G401 (cell line): ENCODE measurements around the gene ABHD12B. TPM values are rescaled to one million over a fixed set of nuclear protein-coding genes. Genes with fewer than 3 reads are reported as not detected.
A peak's percentile ranks its signal among the peaks of the same experiment; 100 is the strongest.
"Not testable (repeated sequence)": the region's sequence is repeated elsewhere in the genome, so short reads cannot be mapped to it uniquely, and the experiment has no call there.

ENCODE experiments used
- DNase-seq: peaks from one replicate; pipeline ENCODE4 v3.0.0-alpha.2; 2015; ENCODE audit warnings: low spot score
- in situ Hi-C: cut with HindIII; loops from 2 replicates; pipeline ENCODE4 v1.10.0; 2016; ENCODE audit warnings: low sequenced_read_pairs, mixed read lengths
- total RNA-seq: library from RNA; depleted of rRNA; stranded (reverse); fragments of >200 nt; shearing (Covaris generic); gene quantifications from 2 replicates; pipeline ENCODE4 v1.2.3, GENCODE V29; 2014

The ABHD12B gene
- total RNA-seq, 1 experiment from 2014 or later = not detected

DNA sequence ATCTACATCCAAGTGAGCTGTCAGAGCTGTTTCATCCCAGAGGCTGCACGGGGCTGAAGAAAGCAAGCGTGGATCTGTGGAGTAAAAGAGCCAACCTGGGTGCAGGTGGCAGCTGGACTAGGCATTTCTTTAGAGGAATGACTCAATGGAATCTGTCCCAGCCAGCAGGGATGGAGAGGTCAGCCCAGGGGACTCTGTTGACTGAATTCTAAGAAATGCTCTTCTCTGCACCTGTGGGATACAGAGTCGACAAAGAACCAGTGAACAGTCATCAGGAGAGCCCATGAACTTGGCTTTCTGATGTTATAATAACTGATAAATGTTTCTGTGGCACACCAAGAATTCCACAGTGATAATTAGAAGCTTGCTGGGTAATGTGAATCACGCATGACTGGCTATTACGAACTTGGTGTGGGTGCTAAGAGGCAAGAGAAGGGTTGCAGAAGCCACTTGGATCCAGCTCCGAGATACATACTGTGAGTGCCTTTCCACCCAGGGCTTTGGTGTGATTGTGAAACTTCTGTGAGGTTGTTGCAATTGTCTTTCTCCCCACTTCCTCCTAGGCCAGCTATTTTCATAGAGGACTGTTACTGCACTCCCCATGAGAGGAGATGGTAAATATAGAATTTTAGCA lies 56.3 kb downstream of the ABHD12B start:
- no peak for DNase-seq
- in situ Hi-C loops = no loop called here

DNA sequence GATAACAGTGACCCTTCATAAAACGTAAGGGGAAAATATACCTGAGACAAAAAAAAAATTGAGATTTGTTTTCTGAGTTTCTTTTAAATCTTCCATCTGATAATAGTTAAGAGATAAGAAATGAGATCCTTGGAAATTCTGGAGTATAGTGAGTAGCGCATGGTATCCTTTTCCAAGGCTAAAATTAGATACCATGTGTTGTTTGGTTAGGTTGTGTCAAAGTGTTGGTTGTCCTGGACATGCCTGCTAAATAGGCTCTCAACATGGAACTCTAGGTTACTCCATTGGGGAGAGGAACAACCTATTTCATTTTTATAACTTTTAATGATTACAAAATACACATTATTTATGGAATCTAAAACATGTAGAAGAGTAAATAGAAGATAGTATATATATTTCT lies 57.7 kb downstream of the ABHD12B start:
- in situ Hi-C loops = no loop called here

DNA sequence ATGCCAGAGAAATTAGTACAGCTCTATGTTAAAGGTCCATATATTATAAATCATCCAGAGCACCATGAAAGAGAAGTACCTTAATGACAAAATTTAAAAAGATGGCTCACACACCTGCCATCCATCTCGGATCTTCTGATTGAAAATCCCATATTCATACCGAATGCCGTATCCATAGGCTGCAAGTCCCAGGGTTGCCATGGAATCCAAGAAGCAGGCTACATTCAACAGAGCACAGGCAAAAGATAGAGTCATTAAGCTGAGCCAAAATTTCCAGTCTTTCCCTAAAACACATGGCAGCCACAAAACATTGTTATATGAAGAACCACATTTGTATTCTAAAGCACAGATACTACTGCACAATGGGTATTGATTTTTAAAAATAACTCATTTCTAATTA lies 59.7 kb downstream of the ABHD12B start:
- in situ Hi-C loops = no loop called here
- no peak for DNase-seq

More for the DNA sequence above, 57.7 kb downstream of the ABHD12B start:
- no peak for DNase-seq

DNA sequence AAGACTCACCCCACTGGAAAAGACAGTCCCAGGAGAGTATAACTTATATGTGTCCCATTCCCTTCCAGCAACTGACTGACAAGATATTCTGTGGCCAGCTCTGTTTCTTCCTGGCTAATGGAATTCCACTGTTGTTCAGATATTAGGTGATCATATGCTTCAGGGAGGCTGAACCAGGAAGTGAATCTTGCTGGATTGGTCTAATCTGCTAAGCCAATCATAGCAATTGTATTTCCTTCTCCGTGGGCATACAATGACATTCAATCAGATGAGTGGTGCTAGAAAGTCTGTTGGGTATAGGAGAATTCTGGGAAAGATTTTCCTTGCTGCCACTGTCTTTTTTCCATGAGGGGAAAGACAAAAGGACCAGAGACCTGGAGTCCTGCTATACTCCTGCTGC lies 60.3 kb downstream of the ABHD12B start:
- in situ Hi-C loops = no loop called here
- DNase-seq = no peak

DNA sequence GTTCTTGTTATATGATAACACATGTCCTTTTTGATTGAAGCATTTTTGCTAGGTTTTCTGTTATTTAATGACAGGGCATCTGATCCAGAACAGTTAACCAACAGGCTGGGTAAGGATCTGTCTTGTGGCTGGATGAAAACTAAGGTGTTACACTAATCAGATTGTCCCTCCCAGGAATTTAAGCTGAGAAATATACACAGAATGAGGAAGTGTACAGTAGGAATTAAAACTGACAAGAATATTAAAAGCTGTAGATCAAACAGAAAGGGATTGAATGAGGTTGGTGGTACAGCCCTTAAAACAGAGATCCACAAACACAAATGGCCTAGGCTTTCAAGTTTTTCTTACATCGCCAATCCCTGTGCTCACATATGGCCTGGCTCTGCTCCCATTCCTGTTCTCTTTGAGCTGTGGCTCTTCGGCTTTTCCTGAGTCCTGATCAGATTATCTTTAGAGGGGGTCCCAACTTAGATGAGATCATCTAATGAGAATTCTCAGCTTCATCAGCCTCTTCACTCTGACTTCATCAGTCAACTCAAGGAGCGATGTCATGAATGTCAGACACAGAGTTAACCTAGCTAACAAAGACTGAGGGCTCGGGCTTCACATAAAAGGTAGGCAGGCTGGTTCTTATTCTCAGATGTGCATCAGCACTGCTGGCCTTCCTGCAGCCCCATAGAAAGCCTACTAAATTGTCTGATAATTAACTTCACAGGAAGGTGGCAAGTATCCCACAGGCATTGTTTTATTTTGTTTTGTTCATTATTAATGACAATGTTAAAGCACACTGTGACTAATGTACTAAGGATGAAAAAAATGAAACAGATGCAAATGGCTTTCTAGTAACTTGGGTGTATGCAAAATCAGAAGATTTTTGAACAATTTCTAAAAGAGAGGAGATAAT lies 61.0 kb downstream of the ABHD12B start:
- in situ Hi-C loops = no loop called here
- no peak for DNase-seq

DNA sequence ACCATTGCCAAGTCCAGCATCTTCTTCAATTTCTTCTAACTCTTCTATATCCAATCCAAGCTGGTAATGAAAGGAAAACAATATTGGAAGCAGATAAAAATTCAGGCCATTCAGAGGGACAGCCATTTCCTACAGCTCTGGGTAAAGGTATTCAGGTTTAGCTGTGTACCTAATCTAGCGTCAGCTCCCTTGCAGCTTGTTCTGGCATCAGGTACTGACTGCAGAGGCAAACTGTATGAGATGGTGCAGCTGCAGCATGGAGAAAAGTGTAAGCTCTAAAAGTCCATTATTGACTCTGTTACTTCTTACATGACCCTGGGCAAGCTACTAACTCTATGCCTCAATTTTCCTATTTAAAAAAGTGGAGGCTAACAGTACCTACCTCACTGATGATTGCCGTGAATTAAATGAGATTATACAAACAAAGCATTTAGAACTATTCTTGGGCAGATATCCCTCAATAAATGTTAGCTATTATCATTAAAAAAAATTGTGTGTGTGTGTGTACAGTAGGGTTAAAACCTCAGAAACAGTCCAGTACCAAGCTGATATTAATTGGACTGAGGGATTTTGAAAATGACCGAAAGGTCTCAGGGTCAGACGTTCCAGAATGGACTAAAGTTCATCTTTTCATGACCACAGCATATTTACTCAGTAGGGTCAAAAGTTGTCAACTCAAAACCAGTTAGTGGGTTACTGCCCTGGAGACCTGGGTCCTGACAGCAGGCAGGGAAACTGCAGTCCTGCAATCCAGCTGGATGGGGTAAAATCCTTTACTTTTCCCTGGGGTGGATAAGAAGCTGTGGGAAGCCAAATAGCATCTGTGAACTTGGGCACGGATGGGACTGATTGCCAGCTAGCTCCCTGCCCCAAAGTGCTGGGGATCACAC lies 63.5 kb downstream of the ABHD12B start:
- in situ Hi-C loops = no loop called here
- DNase-seq = no peak

DNA sequence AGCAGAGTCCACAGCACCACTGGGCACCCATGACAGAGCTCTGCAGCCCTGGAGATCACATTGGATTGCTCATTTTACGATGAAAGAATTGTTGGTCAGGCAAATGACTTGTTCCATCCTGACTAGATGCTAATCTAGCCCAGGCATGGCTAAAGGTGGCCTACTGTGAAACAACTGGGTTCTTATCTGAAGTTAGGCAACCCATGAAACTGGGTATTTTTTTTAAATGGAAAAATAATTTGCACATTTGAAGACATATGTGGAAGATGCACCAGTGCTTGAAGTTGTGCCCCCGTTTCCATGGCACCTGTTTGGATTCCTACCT lies 64.1 kb downstream of the ABHD12B start:
- no peak for DNase-seq
- in situ Hi-C loops = no loop called here

DNA sequence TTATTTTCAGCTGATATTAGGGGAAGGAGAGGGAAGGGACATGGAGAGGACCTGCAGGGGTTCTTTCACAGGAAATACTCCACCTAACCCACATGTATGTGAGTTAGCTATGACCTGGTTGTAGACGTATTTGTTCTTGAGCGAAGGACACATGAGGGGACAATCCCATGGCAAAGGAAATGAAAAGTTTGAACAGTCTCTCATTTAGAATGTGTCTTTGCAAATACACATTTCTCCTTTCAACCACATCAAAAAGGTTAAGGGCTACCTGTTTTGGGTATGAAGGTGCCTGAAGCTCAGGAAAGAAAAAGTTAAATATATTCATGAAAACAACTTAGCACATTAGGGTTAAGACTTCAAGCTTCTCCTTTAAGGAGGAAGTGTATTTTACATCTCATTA lies 65.0 kb downstream of the ABHD12B start:
- in situ Hi-C loops = no loop called here

DNA sequence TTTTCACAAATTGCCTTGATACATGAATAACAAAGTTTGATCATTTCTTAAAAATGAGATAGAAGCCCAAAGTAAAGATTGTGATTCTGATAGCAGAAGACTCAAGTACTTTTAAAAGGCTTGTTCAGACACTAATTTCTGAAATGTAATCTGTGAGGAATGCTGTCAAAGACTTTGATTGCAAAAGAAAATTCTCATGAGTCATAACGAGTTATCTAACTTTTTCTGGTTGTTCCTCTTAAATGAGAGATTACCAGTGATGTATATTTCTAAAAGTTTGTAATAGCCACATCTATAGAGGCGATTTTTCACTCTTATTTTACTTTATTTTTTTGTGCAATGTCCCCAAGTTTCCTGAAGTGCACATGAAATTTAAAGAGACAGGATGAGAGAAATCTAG lies 65.5 kb downstream of the ABHD12B start:
- in situ Hi-C loops = no loop called here
- DNase-seq = no peak

More for the DNA sequence above, 65.0 kb downstream of the ABHD12B start:
- DNase-seq = no peak

DNA sequence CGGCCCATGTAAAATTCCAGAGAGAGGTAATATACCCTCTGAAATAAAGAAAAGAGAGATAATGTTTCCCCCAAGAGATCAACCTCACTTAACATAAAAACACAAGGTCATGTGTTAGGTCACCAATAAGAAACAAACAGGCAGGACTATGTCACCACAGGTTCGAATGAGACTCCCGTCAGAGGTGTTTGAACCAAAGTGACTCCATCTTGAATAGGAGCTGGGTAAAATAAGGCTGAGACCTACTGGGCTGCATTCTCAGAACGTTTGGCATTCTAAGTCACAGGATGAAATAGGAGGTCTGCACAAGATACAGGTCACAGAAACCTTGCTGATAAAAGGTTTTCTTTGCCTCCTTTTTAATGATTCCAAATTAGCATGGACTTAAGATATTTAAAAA lies 65.9 kb downstream of the ABHD12B start:
- DNase-seq = no peak
- in situ Hi-C loops = no loop called here

DNA sequence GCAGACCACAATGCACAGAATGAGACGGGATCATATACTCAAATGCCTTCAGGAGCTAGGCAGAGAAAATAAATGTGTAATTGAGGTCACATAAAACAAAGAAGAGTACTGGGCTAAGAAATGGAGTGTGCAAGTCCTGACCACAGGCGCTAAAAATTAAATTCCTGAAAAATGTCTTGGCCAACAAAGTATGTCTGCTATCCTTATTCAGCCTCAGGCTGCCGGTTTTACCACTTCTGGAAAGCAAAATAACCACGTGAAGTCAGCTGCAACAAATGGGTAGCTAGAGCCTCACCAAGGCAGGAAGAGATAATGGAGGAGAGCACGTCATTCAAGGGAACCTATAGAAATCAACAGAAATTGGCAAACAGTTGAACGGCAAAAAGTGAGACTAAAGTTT lies 69.3 kb downstream of the ABHD12B start:
- in situ Hi-C loops = no loop called here
- DNase-seq = no peak

DNA sequence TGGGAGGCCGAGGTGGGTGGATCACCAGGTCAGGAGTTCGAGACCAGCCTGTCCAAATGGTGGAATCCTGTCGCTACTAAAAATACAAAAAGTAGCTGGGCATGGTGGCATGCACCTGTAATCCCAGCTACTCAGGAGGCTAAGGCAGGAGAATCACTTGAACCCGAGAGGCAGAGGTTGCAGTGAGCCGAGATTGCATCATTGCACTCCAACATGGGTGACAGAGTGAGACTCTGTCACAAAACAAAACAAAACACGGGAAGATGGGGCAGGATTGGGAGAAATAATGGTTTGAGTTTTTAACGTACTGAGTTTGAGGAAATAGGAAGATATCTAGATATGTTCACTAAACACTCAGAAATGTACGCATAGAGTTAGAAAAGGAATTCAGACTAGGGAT lies 69.8 kb downstream of the ABHD12B start:
- DNase-seq, in situ Hi-C loops: not testable (repeated sequence)

DNA sequence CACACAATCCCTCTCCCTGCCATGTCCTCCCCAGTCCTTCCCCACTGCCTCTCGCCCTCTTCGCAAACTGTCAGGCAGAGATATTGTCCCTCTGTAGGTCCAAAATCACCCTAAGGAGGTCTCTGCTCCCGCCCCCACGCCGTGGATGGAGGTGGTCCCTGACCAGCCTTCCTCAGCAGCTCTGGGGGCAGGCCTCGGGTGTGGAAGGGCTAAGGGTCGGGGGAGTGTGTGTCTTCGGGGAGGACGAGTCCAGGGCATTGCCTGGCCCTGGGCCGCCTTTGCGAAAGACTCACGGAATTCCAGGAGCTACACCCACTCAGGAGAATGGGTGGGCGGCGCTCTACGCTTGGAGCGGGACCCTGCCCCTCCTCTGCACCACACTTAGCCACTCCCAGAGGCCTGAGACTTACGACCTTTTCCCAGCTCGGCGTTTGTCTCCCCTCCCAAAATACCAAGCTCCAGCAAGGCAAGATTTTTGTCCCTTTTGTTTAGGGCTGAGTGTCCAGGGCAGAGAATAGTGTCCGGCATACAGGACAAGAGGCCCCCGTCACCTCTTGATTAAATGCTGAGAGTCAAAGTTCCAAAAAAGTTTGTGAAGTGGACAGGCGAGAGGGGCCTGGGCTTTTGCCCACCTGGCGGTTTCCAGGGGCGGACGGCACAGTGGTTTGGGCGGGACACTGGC lies 71.5 kb downstream of the ABHD12B start:
- in situ Hi-C loops = no loop called here
- no peak for DNase-seq

DNA sequence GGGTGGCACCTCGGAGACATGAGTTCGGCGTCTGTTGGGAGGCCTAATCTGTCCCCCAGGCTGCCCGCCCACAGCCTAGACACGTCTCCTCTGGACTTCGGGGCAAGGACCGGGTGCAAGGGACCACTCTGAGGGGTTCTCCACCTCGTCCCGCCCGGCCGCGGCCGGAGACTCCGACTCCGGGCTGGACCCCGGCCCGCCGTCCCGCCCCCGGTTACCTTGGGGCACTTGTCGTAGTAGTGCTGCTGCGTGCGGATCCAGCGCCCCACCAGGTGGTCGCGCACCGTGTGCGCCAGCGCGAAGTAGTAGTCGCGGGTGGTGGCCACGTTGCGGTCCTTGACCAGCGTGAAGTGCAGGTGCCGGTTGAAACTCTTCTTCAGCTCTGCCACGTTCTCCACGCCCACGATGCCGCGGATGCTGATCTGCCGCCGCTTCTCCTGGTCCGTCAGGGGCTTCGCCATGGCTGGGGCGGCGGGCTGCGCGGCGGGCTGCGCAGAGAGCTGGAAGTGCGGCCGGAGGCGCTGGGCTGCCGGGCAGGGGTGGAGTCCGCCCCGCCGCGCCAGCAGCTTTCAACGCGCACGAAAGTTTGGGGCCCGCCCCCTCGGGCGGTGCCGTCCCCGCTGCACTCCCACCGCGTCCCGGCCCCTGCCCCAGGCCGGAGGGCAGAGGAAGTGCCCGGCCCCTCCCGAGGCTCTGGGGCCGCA lies 72.2 kb downstream of the ABHD12B start, which contains the start of gene PYGL:
PYGL (minus strand) TSS at position 541 of the 704 bp plus-strand sequence; CDS start at position 461, 80 bp downstream.
- in situ Hi-C loops = no loop called here
- DNase-seq = no peak

DNA sequence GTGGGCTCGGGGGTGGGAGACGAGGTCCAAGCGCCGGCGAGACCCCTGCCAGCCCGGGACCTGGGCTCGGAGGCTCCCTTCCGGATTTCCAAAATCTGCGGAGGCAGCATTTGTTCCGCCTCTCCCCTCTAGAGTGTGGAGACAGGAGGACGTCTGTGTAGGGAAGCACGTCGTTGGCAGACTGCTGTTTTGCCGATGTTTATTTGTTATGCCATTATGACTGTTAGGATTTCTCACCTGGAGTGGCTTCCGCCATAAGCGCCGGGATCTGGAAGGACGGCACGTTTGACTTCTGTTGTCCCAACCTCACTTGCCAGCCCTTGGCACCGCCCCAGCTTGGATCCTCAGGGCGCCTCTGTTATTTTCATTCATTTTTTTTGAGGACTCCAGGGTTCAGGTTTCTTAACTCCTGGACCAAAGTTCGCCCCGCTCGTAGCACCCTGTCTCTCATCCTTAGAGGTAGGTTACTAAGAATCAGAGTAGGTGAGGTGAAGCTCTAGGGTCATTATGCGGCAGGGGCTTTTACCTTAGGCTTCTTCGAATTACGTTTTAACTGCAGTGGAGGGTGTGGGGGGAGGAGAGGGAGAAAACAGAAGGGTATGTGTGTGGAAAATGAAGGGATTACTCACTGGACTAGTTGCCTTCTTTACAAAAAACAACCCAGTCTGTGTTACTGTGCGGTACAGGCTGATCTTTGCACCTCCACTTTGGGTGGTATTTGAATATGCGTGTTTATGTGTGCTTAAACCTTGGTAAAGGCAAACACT lies 73.0 kb downstream of the ABHD12B start:
- DNase-seq = peak; percentile 41
- in situ Hi-C loops = no loop called here

DNA sequence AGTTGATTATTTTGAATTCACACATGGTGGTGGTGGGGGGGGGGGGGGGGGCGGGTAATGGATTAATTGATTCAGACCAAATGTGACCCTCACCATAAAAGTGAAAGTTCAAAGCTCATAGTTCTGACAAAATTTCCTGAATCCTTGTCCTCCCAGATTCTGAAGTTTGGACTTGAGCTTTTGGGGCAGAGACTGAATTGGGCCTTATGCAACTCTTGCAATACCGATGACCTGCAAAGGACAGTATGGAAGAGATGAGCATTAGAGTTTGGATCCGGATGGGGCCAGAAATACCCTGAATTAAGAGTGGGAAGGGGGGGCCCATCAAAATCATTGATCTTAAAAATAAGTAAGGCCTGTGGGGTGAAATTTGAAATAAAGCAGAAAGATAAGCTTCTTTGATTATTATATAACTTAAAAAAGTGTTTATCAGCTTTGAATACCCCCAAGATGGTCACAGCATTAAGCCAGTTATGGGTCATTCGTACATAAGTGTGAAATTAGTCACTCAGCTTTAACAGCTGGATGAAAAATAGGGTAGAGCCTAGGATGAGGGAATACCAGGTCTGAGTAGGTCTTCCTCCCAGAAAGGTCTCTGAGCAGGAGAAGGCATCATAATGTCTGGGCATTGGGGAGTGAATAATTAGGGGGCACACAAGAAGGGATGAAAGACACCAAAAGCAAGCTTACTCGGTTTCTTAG lies 74.5 kb downstream of the ABHD12B start:
- no peak for DNase-seq
- in situ Hi-C loops = no loop called here

DNA sequence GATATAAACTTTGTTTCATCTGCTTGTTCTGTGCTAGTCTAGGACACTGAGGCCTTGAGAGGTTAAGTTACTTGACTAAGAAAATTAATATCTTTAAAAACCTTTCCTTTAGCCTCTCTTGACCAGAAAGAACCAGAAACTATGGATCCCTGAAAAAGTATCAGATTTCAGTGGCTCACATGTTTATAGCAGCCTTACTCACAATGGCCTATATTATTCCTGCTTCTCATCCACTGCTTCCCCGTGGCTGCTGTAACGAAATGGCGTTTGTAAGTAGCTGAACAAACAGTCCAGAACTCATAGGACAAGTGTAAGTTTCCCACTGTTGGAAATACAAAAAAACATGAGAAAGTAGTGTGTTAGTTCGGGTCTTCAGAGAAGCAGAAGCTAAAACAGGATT lies 75.6 kb downstream of the ABHD12B start:
- in situ Hi-C loops = no loop called here
- no peak for DNase-seq
